ENCODE results near the gene ITPR1.

- TF ChIP-seq, protein P1, sequence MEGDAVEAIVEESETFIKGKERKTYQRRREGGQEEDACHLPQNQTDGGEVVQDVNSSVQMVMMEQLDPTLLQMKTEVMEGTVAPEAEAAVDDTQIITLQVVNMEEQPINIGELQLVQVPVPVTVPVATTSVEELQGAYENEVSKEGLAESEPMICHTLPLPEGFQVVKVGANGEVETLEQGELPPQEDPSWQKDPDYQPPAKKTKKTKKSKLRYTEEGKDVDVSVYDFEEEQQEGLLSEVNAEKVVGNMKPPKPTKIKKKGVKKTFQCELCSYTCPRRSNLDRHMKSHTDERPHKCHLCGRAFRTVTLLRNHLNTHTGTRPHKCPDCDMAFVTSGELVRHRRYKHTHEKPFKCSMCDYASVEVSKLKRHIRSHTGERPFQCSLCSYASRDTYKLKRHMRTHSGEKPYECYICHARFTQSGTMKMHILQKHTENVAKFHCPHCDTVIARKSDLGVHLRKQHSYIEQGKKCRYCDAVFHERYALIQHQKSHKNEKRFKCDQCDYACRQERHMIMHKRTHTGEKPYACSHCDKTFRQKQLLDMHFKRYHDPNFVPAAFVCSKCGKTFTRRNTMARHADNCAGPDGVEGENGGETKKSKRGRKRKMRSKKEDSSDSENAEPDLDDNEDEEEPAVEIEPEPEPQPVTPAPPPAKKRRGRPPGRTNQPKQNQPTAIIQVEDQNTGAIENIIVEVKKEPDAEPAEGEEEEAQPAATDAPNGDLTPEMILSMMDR (IDR thresholded peaks at IDR 0.05) = no peak
- no peak for TF ChIP-seq POLR2A (IDR thresholded peaks at IDR 0.05)
These were observed 223.1 kb downstream of the ITPR1 start for GRCh38 chr3:4716266-4716665.

Measured in heart left ventricle (tissue), 13 donors.